Mammary epithelial cell (primary cell): ENCODE measurements around the gene NDUFB6.

Experiments used
- EZH2 ChIP-seq: IDR thresholded peaks from 2 replicates; pipeline ENCODE4 v1.6.1; 2012; ENCODE audit warnings: low read length, inconsistent platforms, borderline replicate concordance
- TF ChIP-seq, protein P1 (sequence below), 2 donors: IDR thresholded peaks in 1 of 2; conservative IDR thresholded peaks in 1 of 2; 2 replicates each; pipeline ENCODE4 v1.5.1; 2011 to 2012; ENCODE audit warnings: inconsistent platforms in 2 of 2, low read length in 2 of 2, mild to moderate bottlenecking in 2 of 2, control low read depth in 1 of 2, low read depth in 1 of 2; ENCODE audit not compliant: insufficient read depth in 1 of 2; ENCODE audit errors: extremely low read depth in 1 of 2

DNA sequence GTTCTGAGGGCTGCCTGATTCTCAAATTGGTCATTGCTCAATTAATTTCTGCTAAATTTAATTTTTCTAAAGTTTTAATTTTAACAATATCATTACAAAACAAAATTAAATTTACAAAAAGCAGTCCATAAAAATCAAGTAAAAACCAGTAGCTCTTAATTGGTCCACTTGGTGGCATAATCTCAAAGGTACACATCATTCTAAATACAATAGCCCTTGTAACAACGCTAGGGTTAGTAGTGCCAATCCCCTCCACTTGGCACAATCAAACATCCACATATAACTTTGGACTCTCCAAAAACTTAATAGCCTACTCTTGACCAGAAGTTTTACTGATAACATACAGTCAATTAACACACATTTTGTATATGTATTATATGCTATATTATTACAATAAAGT, 1.9 kb upstream of the NDUFB6 start:
- TF ChIP-seq EZH2, result no peak
- TF ChIP-seq, protein P1, sequence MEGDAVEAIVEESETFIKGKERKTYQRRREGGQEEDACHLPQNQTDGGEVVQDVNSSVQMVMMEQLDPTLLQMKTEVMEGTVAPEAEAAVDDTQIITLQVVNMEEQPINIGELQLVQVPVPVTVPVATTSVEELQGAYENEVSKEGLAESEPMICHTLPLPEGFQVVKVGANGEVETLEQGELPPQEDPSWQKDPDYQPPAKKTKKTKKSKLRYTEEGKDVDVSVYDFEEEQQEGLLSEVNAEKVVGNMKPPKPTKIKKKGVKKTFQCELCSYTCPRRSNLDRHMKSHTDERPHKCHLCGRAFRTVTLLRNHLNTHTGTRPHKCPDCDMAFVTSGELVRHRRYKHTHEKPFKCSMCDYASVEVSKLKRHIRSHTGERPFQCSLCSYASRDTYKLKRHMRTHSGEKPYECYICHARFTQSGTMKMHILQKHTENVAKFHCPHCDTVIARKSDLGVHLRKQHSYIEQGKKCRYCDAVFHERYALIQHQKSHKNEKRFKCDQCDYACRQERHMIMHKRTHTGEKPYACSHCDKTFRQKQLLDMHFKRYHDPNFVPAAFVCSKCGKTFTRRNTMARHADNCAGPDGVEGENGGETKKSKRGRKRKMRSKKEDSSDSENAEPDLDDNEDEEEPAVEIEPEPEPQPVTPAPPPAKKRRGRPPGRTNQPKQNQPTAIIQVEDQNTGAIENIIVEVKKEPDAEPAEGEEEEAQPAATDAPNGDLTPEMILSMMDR (conservative IDR thresholded peaks at IDR 0.05 in 1 of 2, IDR thresholded peaks at IDR 0.05 in 1 of 2; ENCODE audit: extremely low read depth in 1 of 2, insufficient read depth in 1 of 2, low read depth in 1 of 2, low read length in 2 of 2), result no peak
